GM12878 (cell line): ENCODE data around the gene UBE2F. TPM values are rescaled to one million over a fixed set of nuclear protein-coding genes. Genes with fewer than 3 reads are reported as not detected.

Experiments used
- ATAC-seq: fragments of 200-7000 bp; cut with Tn5 transposase; 3 replicates; pipeline ENCODE4 v1.9.1; 2020; ENCODE audit warnings: mild to moderate bottlenecking, moderate library complexity
- BruUV-seq: library from RNA; stranded (reverse); fragments of 400-500 nt; replicated peaks from 2 replicates; lab custom pipeline; 2021; lab: Mats Ljungman, UMichigan
- CTCF ChIA-PET: fragments of 300-600 bp; sonication (Branson Sonifier 250); formaldehyde crosslinking; extraction: SDS; loops from one replicate; lab custom pipeline; 2021; ENCODE audit warnings: inconsistent platforms; lab: Yijun Ruan, JAX
- POLR2A ChIA-PET: fragments of 350-600 bp; formaldehyde crosslinking; extraction: SDS; loops from one replicate; lab custom pipeline; 2021; ENCODE audit warnings: inconsistent platforms; lab: Charles Lee
- RAD21 ChIA-PET: fragments of 300-600 bp; sonication (Branson Sonifier 250); formaldehyde crosslinking; loops from one replicate; lab custom pipeline; 2023; ENCODE audit warnings: antibody characterized with exemption; ENCODE audit not compliant: unreplicated experiment; lab: Charles Lee
- SMC1A ChIA-PET: fragments of 300-600 bp; sonication (Branson Sonifier 250); formaldehyde crosslinking; loops from one replicate; lab custom pipeline; 2023; ENCODE audit not compliant: unreplicated experiment, uncharacterized antibody; lab: Charles Lee
- DNase-seq: peaks from one replicate; pipeline ENCODE4 v3.0.0-alpha.2; 2011; ENCODE audit warnings: low read depth, low spot score
- FAIRE-seq: peaks from 3 replicates; lab custom pipeline; 2011; peaks lifted over from hg19 to GRCh38; lab: Jason Lieb, UNC
- H2AFZ ChIP-seq: 2 replicates; pipeline ENCODE4 v1.6.0; 2011; ENCODE audit warnings: low read depth, low read length, control low read depth; ENCODE audit not compliant: control insufficient read depth
- H3K27ac ChIP-seq: 2 replicates; pipeline ENCODE4 v1.5.1; 2011; ENCODE audit warnings: control low read depth; ENCODE audit not compliant: control insufficient read depth, insufficient read depth
- H3K27me3 ChIP-seq, 2 experiments: replicated peaks in 1 of 2; 2 replicates each; pipeline versions ENCODE4 v1.6.0 to v1.6.1; 2011; ENCODE audit warnings: low read length in 1 of 2; ENCODE audit not compliant: control insufficient read depth in 2 of 2, insufficient read depth in 2 of 2
- H3K36me3 ChIP-seq, 2 experiments: 2 replicates each; pipeline ENCODE4 v1.5.1; 2011; ENCODE audit warnings: low read length in 1 of 2; ENCODE audit not compliant: control insufficient read depth in 2 of 2, insufficient read depth in 2 of 2
- H3K4me1 ChIP-seq: 2 replicates; pipeline ENCODE4 v1.6.1; 2011; ENCODE audit warnings: mild to moderate bottlenecking, low read length, moderate library complexity, mixed read lengths; ENCODE audit not compliant: control insufficient read depth, insufficient read depth
- H3K4me2 ChIP-seq: 2 replicates; pipeline ENCODE4 v1.6.0; 2011; ENCODE audit warnings: control low read depth; ENCODE audit not compliant: control insufficient read depth, insufficient read depth
- H3K4me3 ChIP-seq: fragments of 200-600 bp; sonication (generic); 2 replicates; pipeline ENCODE4 v1.5.1; 2016
- H3K79me2 ChIP-seq: 2 replicates; pipeline ENCODE4 v1.6.0; 2011; ENCODE audit warnings: low read length; ENCODE audit not compliant: control insufficient read depth, insufficient read depth
- H3K9ac ChIP-seq: 2 replicates; pipeline ENCODE4 v1.8.0; 2011; ENCODE audit warnings: low read length, control low read depth, mixed read lengths; ENCODE audit not compliant: control insufficient read depth, insufficient read depth
- H3K9me3 ChIP-seq: replicated peaks from 3 replicates; pipeline ENCODE4 v1.5.1; 2011; ENCODE audit warnings: mild to moderate bottlenecking, low read length; ENCODE audit not compliant: control insufficient read depth, insufficient read depth
- H4K20me1 ChIP-seq: 2 replicates; pipeline ENCODE4 v1.6.0; 2011; ENCODE audit not compliant: control insufficient read depth, insufficient read depth
- E2F4 ChIP-seq: IDR thresholded peaks from 2 replicates; pipeline ENCODE4 v1.6.1; 2012; ENCODE audit warnings: low read depth, low read length, improper control_type of control experiment
- SMARCA5 ChIP-seq: fragments of 450-650 bp; IDR thresholded peaks from 2 replicates; pipeline ENCODE4 v1.6.1; 2017; ENCODE audit warnings: mild to moderate bottlenecking
- ZZZ3 ChIP-seq: IDR thresholded peaks from 2 replicates; pipeline ENCODE4 v1.6.1; 2011; ENCODE audit warnings: low read depth; ENCODE audit not compliant: control insufficient read depth, insufficient read length
- WGBS: methylation state at CpG from one replicate; pipeline ENCODE4 v1.1.6; 2016; ENCODE audit warnings: low lambda C conversion rate; ENCODE audit not compliant: insufficient replicate concordance, insufficient coverage; ENCODE audit errors: missing lambda C conversion rate; 5-methylcytosine and 5-hydroxymethylcytosine counted together
- in situ Hi-C: fragments of 300-500 bp; cut with MboI; formaldehyde crosslinking; loops from 9 replicates; pipeline ENCODE4 v1.14.3; 2018; ENCODE audit warnings: mixed read lengths
- intact Hi-C: fragments of 100-400 bp; cut with micrococcal nuclease; formaldehyde crosslinking; loops from one replicate; pipeline ENCODE4 v1.14.2; 2022; ENCODE audit not compliant: unreplicated experiment
- polyA plus RNA-seq, 11 experiments: library from polyadenylated mRNA; depleted of rRNA in 4 of 11; unstranded in 6 of 11; stranded (reverse) in 5 of 11; fragments of >200 nt; fragmentation: Nextera tagmentation in 4 of 11; fragmentation: Illumina TruSeq in 1 of 11; extraction: Ambion mirVana in 4 of 11; extraction: Trizol in 1 of 11; gene quantifications; 1 replicate in 1 of 11; 2 replicates in 10 of 11; pipeline versions ENCODE4 v1.2.1 to v1.2.3, GENCODE V29; 2011 to 2016; ENCODE audit warnings: inconsistent platforms in 2 of 11, missing spikeins in 2 of 11, low read depth in 1 of 11
- total RNA-seq, 4 experiments: library from RNA; depleted of rRNA in 3 of 4; stranded (reverse); fragments of >200 nt in 3 of 4; fragmentation: Illumina TruSeq in 1 of 4; extraction: Trizol in 1 of 4; gene quantifications; 2 replicates each; pipeline versions ENCODE4 v1.2.1 to v1.2.3, GENCODE V29; 2013 to 2021
- TF ChIP-seq, protein P1 (sequence below): fragments of 450-650 bp; IDR thresholded peaks from 2 replicates; pipeline ENCODE4 v1.6.1; 2017; ENCODE audit warnings: antibody characterized with exemption, mild to moderate bottlenecking, moderate library complexity

Gene UBE2F
- total and polyA plus RNA-seq, 10 of the 15 experiments (the other 5 are each of a cell fraction or from before 2014, with no cell fraction given): 12.3 to 64.4 (median 31.5) TPM

GRCh38 chr2:238046725-238047270 is 80.0 kb downstream of the UBE2F start:
- no peaks in the 10 kb centered on the region for H3K79me2 ChIP-seq
- DNase-seq: no peak
- CTCF ChIA-PET: no interaction called here
- H3K27ac ChIP-seq: no peak overlapping the region
- WGBS: 34% methylated on average over 2 of the region's 2 CpGs
- POLR2A ChIA-PET: interaction anchor here (0.6 kb wide), 1 partner anchor 29 kb away, joined by 3 read pairs; no protein-coding TSS in a partner anchor
- SMC1A ChIA-PET: interaction anchor here (0.7 kb wide), 1 partner anchor 34 kb away, joined by 3 read pairs; no protein-coding TSS in a partner anchor
- no peak for TF ChIP-seq SMARCA5
- TF ChIP-seq, protein P1, sequence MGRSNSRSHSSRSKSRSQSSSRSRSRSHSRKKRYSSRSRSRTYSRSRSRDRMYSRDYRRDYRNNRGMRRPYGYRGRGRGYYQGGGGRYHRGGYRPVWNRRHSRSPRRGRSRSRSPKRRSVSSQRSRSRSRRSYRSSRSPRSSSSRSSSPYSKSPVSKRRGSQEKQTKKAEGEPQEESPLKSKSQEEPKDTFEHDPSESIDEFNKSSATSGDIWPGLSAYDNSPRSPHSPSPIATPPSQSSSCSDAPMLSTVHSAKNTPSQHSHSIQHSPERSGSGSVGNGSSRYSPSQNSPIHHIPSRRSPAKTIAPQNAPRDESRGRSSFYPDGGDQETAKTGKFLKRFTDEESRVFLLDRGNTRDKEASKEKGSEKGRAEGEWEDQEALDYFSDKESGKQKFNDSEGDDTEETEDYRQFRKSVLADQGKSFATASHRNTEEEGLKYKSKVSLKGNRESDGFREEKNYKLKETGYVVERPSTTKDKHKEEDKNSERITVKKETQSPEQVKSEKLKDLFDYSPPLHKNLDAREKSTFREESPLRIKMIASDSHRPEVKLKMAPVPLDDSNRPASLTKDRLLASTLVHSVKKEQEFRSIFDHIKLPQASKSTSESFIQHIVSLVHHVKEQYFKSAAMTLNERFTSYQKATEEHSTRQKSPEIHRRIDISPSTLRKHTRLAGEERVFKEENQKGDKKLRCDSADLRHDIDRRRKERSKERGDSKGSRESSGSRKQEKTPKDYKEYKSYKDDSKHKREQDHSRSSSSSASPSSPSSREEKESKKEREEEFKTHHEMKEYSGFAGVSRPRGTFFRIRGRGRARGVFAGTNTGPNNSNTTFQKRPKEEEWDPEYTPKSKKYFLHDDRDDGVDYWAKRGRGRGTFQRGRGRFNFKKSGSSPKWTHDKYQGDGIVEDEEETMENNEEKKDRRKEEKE: no peak
- TF ChIP-seq ZZZ3: no peak
- no peak for TF ChIP-seq E2F4
- H3K27me3 ChIP-seq: no peaks in the 10 kb centered on the region
- no peaks in the 10 kb centered on the region for H3K4me1 ChIP-seq
- no peak overlapping the region for H3K9ac ChIP-seq
- no TSS peak for BruUV-seq
- H4K20me1 ChIP-seq: no peaks in the 10 kb centered on the region
- H3K9me3 ChIP-seq: no peaks in the 10 kb centered on the region
- no peak for FAIRE-seq
- H3K36me3 ChIP-seq: peaks cover 0 to 2% of the 10 kb centered on the region in 2 experiments; a peak in 2 of 4 replicates
- H3K4me3 ChIP-seq: no peak overlapping the region
- intact Hi-C loops (no loop called here), in situ Hi-C loops (no loop called here)
- H2AFZ ChIP-seq: no peak overlapping the region
- no peak overlapping the region for H3K4me2 ChIP-seq
- RAD21 ChIA-PET: no interaction called here
- no peak for ATAC-seq
